ENCODE data around the gene MTMR4. TPM values are rescaled to one million over a fixed set of nuclear protein-coding genes. Genes with fewer than 3 reads are reported as not detected.

Gene MTMR4
- total and polyA plus RNA-seq, 2 experiments from 2014 or later = 11.1 to 42.2 TPM

GRCh38 chr17:58513267-58513964 lies 1.0 kb downstream of the MTMR4 start:
- Histone ChIP-seq H3K79me2 (replicated peaks; ENCODE audit: insufficient read depth) (peaks cover 34% of the 10 kb centered on the region), H3K4me2 (peak overlapping the region; percentile 95), H2AFZ (no peak overlapping the region), H3K9me2 (ENCODE audit: insufficient read depth) (no peaks in the 10 kb centered on the region), H3F3A (replicated peaks; ENCODE audit: low read depth) (peaks cover 8% of the 10 kb centered on the region; the same call in 1 of the 2 replicates), H4K20me1 (replicated peaks; ENCODE audit: insufficient read depth) (no peaks in the 10 kb centered on the region; the same call in 1 of the 2 replicates), H3K4me1 (ENCODE audit: insufficient read depth) (peaks cover 19% of the 10 kb centered on the region), H3K27ac (ENCODE audit: low read depth) (peak overlapping the region; percentile 95), H3K4me3 (peak overlapping the region; percentile 95), H3K36me3 (ENCODE audit: insufficient read depth) (peaks cover 37% of the 10 kb centered on the region), H3K27me3 (ENCODE audit: insufficient read depth) (no peaks in the 10 kb centered on the region)
- DNase-seq (ENCODE audit: low spot score) (no peak), ATAC-seq (no peak)
- Mint-ChIP-seq H3K27ac (peak overlapping the region; percentile 97), H3K4me3 (peak overlapping the region; percentile 93), H3K27me3 (ENCODE audit: insufficient read depth, low read depth, poor library complexity) (peaks cover 17% of the 10 kb centered on the region), H3K36me3 (ENCODE audit: low read depth) (peaks cover 45% of the 10 kb centered on the region), H3K9me3 (no peaks in the 10 kb centered on the region; the same call in 2 of the 3 replicates), H3K4me1 (peaks cover 30% of the 10 kb centered on the region)
- no peak for TF ChIP-seq EZH2phosphoT487 (IDR thresholded peaks at IDR 0.05; ENCODE audit: unreplicated experiment)
- 0 out of 4 replicates have a peak, but pooled peaks of 1 of the 2 experiments have one; percentile 20 for TF ChIP-seq CTCF (conservative IDR thresholded peaks at IDR 0.05; ENCODE audit: low read depth in 2 of 2)

GRCh38 chr17:58510075-58510474 lies 4.4 kb downstream of the MTMR4 start:
- H2AFZ ChIP-seq = no peak overlapping the region
- Mint-ChIP-seq H3K27me3 (ENCODE audit: insufficient read depth, low read depth, poor library complexity) (peaks cover 5% of the 10 kb centered on the region), H3K36me3 (ENCODE audit: low read depth) (peaks cover 73% of the 10 kb centered on the region), H3K9me3 (no peaks in the 10 kb centered on the region; the same call in 2 of the 3 replicates), H3K4me1 (peaks cover 13% of the 10 kb centered on the region), H3K4me3 (no peak overlapping the region), H3K27ac (no peak overlapping the region)
- H3K79me2 ChIP-seq (replicated peaks; ENCODE audit: insufficient read depth) = peaks cover 21% of the 10 kb centered on the region
- peaks cover 8% of the 10 kb centered on the region for H3K4me1 ChIP-seq (ENCODE audit: insufficient read depth)
- no peaks in the 10 kb centered on the region; the same call in 1 of the 2 replicates for H4K20me1 ChIP-seq (replicated peaks; ENCODE audit: insufficient read depth)
- no peaks in the 10 kb centered on the region for H3K9me2 ChIP-seq (ENCODE audit: insufficient read depth)
- no peaks in the 10 kb centered on the region for H3K27me3 ChIP-seq (ENCODE audit: insufficient read depth)
- ATAC-seq = no peak
- no peak overlapping the region for H3K27ac ChIP-seq (ENCODE audit: low read depth)
- no peak for DNase-seq (ENCODE audit: low spot score)
- no peak overlapping the region for H3K4me2 ChIP-seq
- H3K4me3 ChIP-seq = no peak overlapping the region
- peaks cover 46% of the 10 kb centered on the region for H3K36me3 ChIP-seq (ENCODE audit: insufficient read depth)
- no peaks in the 10 kb centered on the region for H3F3A ChIP-seq (replicated peaks; ENCODE audit: low read depth)
- TF ChIP-seq ZNF114 (CRISPR knock-in tag; IDR thresholded peaks at IDR 0.05) (no peak), CREB1 (CRISPR knock-in tag; IDR thresholded peaks at IDR 0.05; ENCODE audit: low read depth) (no peak), EZH2phosphoT487 (IDR thresholded peaks at IDR 0.05; ENCODE audit: unreplicated experiment) (no peak), ZNF331 (CRISPR knock-in tag; IDR thresholded peaks at IDR 0.05; ENCODE audit: low read depth) (no peak), JUNB (IDR thresholded peaks at IDR 0.05; ENCODE audit: unreplicated experiment) (no peak), REST (IDR thresholded peaks at IDR 0.05; ENCODE audit: unreplicated experiment) (no peak), CTCF (conservative IDR thresholded peaks at IDR 0.05; ENCODE audit: low read depth in 2 of 2) (no peak)

All from GM23338 (cell line).